Suprapubic skin (tissue), 4 donors: ENCODE data around the gene ZNF22.

ENCODE experiments used
- POLR2A ChIP-seq, 2 donors: fragments of 450-650 bp; IDR thresholded peaks; one replicate each; pipeline ENCODE4 v1.6.1; 2017; ENCODE audit warnings: antibody characterized with exemption in 2 of 2, mild to moderate bottlenecking in 2 of 2, moderate library complexity in 2 of 2
- POLR2AphosphoS5 ChIP-seq, 3 donors: sonication (generic); formaldehyde crosslinking; IDR thresholded peaks; one replicate each; pipeline ENCODE4 v1.6.1; 2017; ENCODE audit warnings: antibody characterized with exemption in 3 of 3
- TF ChIP-seq, protein P1 (sequence below), 2 donors: fragments of 200-600 bp in 1 of 2; fragments of 450-650 bp in 1 of 2; sonication (generic) in 1 of 2; IDR thresholded peaks; one replicate each; pipeline ENCODE4 v1.5.1; 2016 to 2019; ENCODE audit warnings: antibody characterized with exemption in 2 of 2, mild to moderate bottlenecking in 1 of 2, moderate library complexity in 1 of 2

DNA sequence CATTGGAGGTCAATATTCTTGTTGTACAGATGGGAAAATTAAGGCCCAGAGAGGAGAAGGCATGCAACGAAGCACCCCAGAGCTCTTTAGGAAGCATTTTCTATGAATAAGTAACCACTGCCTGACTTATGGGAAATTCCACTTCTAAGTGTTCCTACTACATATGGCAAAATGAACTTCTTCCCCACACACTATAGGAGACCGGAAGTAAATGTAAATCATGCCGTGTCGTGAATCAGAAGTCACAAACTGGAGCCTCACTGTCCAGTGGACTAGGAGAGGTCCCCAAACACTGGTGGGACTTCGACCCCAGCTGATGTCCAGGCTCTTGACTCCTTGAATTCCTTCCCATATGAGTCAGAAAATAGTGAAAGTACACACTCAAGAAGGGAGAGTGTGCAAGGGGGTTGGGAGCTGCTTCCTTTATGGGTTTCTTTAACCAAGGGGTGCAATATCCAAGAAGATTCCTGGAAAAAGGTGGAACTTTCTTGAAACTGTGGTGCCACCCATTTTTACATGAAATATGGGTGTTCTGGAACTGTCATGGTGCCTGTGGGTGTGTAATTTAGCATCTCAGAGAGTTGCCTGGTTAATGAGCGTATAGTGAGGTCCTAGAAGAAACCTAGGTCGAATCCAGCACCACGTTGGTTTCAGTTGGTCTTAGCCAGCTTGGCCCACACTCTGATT, 34.5 kb upstream of the ZNF22 start:
- TF ChIP-seq, protein P1, sequence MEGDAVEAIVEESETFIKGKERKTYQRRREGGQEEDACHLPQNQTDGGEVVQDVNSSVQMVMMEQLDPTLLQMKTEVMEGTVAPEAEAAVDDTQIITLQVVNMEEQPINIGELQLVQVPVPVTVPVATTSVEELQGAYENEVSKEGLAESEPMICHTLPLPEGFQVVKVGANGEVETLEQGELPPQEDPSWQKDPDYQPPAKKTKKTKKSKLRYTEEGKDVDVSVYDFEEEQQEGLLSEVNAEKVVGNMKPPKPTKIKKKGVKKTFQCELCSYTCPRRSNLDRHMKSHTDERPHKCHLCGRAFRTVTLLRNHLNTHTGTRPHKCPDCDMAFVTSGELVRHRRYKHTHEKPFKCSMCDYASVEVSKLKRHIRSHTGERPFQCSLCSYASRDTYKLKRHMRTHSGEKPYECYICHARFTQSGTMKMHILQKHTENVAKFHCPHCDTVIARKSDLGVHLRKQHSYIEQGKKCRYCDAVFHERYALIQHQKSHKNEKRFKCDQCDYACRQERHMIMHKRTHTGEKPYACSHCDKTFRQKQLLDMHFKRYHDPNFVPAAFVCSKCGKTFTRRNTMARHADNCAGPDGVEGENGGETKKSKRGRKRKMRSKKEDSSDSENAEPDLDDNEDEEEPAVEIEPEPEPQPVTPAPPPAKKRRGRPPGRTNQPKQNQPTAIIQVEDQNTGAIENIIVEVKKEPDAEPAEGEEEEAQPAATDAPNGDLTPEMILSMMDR (IDR thresholded peaks at IDR 0.05), result no peak
- no peak for TF ChIP-seq POLR2AphosphoS5 (IDR thresholded peaks at IDR 0.05)
- no peak for TF ChIP-seq POLR2A (IDR thresholded peaks at IDR 0.05)
